ENCODE measurements around the gene SCNN1A. TPM values are rescaled to one million over a fixed set of nuclear protein-coding genes. Genes with fewer than 3 reads are reported as not detected.

Gene SCNN1A
- total and polyA plus RNA-seq, 2 of the 13 experiments (the other 11 are each of a cell fraction or from before 2014, with no cell fraction given) = 1.5 to 14.6 TPM

GRCh38 chr12:6380141-6381121 is 5.1 kb upstream of the SCNN1A start (continued):
- no peak for TF ChIP-seq ZNF609 (CRISPR knock-in tag; IDR thresholded peaks at IDR 0.05; ENCODE audit: borderline replicate concordance)
- TF ChIP-seq ZNF432 (CRISPR knock-in tag; IDR thresholded peaks at IDR 0.05; ENCODE audit: borderline replicate concordance) = no peak
- no peak for TF ChIP-seq ZNF616 (CRISPR knock-in tag; IDR thresholded peaks at IDR 0.05; ENCODE audit: low read depth)
- no peak for TF ChIP-seq HMG20A (CRISPR knock-in tag; IDR thresholded peaks at IDR 0.05; ENCODE audit: borderline replicate concordance)
- TF ChIP-seq ZNF136 (CRISPR knock-in tag; IDR thresholded peaks at IDR 0.05; ENCODE audit: low read depth) = no peak
- TF ChIP-seq, protein P1, sequence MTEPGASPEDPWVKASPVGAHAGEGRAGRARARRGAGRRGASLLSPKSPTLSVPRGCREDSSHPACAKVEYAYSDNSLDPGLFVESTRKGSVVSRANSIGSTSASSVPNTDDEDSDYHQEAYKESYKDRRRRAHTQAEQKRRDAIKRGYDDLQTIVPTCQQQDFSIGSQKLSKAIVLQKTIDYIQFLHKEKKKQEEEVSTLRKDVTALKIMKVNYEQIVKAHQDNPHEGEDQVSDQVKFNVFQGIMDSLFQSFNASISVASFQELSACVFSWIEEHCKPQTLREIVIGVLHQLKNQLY (CRISPR knock-in tag; IDR thresholded peaks at IDR 0.05) = no peak

Data from HepG2 (cell line).